SU-DHL-6 (cell line): ENCODE data around the gene UBE2D1.

Experiments used
- CTCF ChIP-seq: fragments of 200-600 bp; sonication (generic); IDR thresholded peaks from one replicate; pipeline ENCODE4 v1.5.1; 2017; ENCODE audit warnings: antibody characterized with exemption, mild to moderate bottlenecking, low read length, moderate library complexity; ENCODE audit not compliant: insufficient read depth, poor library complexity, severe bottlenecking
- EZH2phosphoT487 ChIP-seq: fragments of 200-600 bp; sonication (generic), shearing (Covaris generic); conservative IDR thresholded peaks from 2 replicates; pipeline ENCODE4 v1.6.1; 2018; ENCODE audit warnings: mild to moderate bottlenecking, antibody characterized with exemption, low read length, moderate library complexity, mixed read lengths

GRCh38 chr10:58326967-58327381 lies 7.8 kb upstream of the UBE2D1 start:
- TF ChIP-seq CTCF (no peak), EZH2phosphoT487 (no peak)
